Neural crest cell (in vitro differentiated cells): ENCODE measurements around the gene FXYD7. TPM values are rescaled to one million over a fixed set of nuclear protein-coding genes. Genes with fewer than 3 reads are reported as not detected.
"Not testable (repeated sequence)": the region's sequence is repeated elsewhere in the genome, so short reads cannot be mapped to it uniquely, and the experiment has no call there.

Experiments used
- DNase-seq: peaks from one replicate; pipeline ENCODE4 v3.0.0; 2021; ENCODE audit warnings: low read depth, mixed read lengths, low spot score
- H3K27ac Mint-ChIP-seq: one replicate; pipeline ENCODE4 v1.8.0; 2021; ENCODE audit warnings: mild to moderate bottlenecking, mixed read lengths; ENCODE audit not compliant: unreplicated experiment
- H3K27me3 Mint-ChIP-seq: 2 replicates; pipeline ENCODE4 v1.8.0; 2021; ENCODE audit warnings: low read depth, mild to moderate bottlenecking, mixed read lengths
- H3K36me3 Mint-ChIP-seq: 2 replicates; pipeline ENCODE4 v1.8.0; 2021; ENCODE audit warnings: low read depth, mild to moderate bottlenecking, mixed read lengths
- H3K4me1 Mint-ChIP-seq: 2 replicates; pipeline ENCODE4 v1.8.0; 2021; ENCODE audit warnings: mixed read lengths
- H3K4me3 Mint-ChIP-seq: one replicate; pipeline ENCODE4 v1.8.0; 2021; ENCODE audit warnings: mild to moderate bottlenecking, mixed read lengths
- H3K9me3 Mint-ChIP-seq: 2 replicates; pipeline ENCODE4 v1.8.0; 2021; ENCODE audit warnings: mixed read lengths
- total RNA-seq: library from RNA; stranded (reverse); gene quantifications from 2 replicates; pipeline ENCODE4 v1.2.1, GENCODE V29; 2021
- TF ChIP-seq, protein P1 (sequence below): fragments of 200-600 bp; sonication (generic); conservative IDR thresholded peaks from 2 replicates; pipeline ENCODE4 v1.5.0; 2021; ENCODE audit warnings: antibody characterized with exemption, mild to moderate bottlenecking

FXYD7 gene
- total RNA-seq, 1 donor from 2014 or later: 1.4 TPM

DNA sequence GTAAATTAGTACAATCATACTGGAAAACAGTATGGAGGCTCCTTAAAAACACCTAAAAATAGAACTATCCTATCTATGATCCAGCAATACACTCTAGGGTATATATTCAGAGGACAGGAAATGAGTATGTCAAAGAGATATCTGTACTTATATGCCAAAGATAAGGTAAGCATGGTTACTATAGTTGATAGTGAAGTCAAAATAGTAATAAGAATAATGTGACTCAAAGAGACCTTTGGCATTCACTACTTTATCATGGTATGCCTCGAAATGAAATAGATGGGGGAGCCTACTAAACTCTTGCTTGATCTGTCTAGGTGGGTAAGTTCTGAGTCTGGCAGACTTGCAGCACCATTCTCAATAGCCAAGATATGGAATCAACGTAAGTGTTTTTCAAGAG, 41.8 kb downstream of the FXYD7 start:
- no peak overlapping the region for H3K27ac Mint-ChIP-seq
- H3K27me3 Mint-ChIP-seq: peaks cover 16% of the 10 kb centered on the region
- no peaks in the 10 kb centered on the region for H3K4me1 Mint-ChIP-seq
- H3K36me3 Mint-ChIP-seq: no peaks in the 10 kb centered on the region
- peaks cover 4% of the 10 kb centered on the region for H3K9me3 Mint-ChIP-seq
- no peak overlapping the region for H3K4me3 Mint-ChIP-seq
- no peak for DNase-seq
- TF ChIP-seq, protein P1, sequence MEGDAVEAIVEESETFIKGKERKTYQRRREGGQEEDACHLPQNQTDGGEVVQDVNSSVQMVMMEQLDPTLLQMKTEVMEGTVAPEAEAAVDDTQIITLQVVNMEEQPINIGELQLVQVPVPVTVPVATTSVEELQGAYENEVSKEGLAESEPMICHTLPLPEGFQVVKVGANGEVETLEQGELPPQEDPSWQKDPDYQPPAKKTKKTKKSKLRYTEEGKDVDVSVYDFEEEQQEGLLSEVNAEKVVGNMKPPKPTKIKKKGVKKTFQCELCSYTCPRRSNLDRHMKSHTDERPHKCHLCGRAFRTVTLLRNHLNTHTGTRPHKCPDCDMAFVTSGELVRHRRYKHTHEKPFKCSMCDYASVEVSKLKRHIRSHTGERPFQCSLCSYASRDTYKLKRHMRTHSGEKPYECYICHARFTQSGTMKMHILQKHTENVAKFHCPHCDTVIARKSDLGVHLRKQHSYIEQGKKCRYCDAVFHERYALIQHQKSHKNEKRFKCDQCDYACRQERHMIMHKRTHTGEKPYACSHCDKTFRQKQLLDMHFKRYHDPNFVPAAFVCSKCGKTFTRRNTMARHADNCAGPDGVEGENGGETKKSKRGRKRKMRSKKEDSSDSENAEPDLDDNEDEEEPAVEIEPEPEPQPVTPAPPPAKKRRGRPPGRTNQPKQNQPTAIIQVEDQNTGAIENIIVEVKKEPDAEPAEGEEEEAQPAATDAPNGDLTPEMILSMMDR: no peak

- no peak overlapping the region for H3K4me3 Mint-ChIP-seq
- H3K4me1 Mint-ChIP-seq: no peaks in the 10 kb centered on the region
- TF ChIP-seq, protein P1: no peak
- H3K9me3 Mint-ChIP-seq: no peaks in the 10 kb centered on the region
- H3K36me3 Mint-ChIP-seq: no peaks in the 10 kb centered on the region
- peaks cover 46% of the 10 kb centered on the region for H3K27me3 Mint-ChIP-seq
- DNase-seq: no peak
- no peak overlapping the region for H3K27ac Mint-ChIP-seq
These were observed 51.2 kb downstream of the FXYD7 start for GRCh38 chr19:35194012-35194984.

DNA sequence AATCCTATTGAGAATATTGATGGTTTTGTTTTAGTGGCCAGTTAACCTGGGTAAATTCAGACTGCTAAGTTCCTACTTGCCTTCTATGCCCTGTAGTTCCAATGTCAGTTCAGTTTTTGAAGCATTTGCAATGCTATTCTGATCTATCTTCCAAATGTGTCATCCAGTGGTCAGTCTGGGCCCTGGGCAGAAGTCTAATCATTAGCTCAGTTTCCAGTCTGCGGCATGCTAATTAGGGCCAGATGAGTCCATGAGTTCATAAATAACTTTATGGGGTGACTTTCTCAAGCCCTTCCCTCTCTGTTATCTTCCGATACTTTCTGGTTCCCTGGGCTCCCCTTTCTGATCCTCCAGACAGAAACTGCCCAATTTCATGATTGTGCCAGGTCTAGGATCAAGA, 52.8 kb downstream of the FXYD7 start:
- no peaks in the 10 kb centered on the region for H3K4me1 Mint-ChIP-seq
- no peak for DNase-seq
- TF ChIP-seq, protein P1: no peak
- H3K4me3 Mint-ChIP-seq: no peak overlapping the region
- H3K36me3 Mint-ChIP-seq: no peaks in the 10 kb centered on the region
- no peaks in the 10 kb centered on the region for H3K9me3 Mint-ChIP-seq
- H3K27me3 Mint-ChIP-seq: peaks cover 47% of the 10 kb centered on the region
- H3K27ac Mint-ChIP-seq: no peak overlapping the region

- H3K27ac Mint-ChIP-seq, H3K36me3 Mint-ChIP-seq, DNase-seq, H3K4me3 Mint-ChIP-seq, H3K4me1 Mint-ChIP-seq, H3K9me3 Mint-ChIP-seq: not testable (repeated sequence)
- H3K27me3 Mint-ChIP-seq: peaks cover 44% of the 10 kb centered on the region
These were observed 53.8 kb downstream of the FXYD7 start for GRCh38 chr19:35196861-35197260.

DNA sequence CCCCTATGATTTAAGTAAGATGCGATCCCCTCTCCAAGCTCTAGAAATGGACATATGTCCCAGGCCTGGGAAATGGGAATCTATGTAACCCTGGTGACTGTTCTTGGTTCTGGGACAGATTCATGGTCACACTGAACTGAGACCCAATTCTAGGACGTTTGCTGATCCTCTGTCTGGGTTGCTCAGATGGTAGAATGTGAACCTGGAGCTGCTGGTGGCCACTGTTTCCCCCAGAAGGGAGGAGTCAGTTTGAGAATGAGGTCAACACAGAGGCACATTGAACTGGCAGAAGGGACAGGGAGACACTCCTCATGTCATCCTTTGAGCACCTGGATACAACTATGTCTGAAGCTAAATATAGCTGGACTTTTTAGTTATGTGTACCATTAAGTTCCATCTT, 56.4 kb downstream of the FXYD7 start:
- Mint-ChIP-seq H3K27me3 (peaks cover 30% of the 10 kb centered on the region), H3K36me3 (no peaks in the 10 kb centered on the region), H3K9me3 (no peaks in the 10 kb centered on the region), H3K4me3 (no peak overlapping the region), H3K4me1 (peaks cover 6% of the 10 kb centered on the region), H3K27ac (no peak overlapping the region)
- no peak for DNase-seq
- TF ChIP-seq, protein P1: no peak
